Caco-2 (cell line): ENCODE data around the gene NT5M. TPM values are rescaled to one million over a fixed set of nuclear protein-coding genes. Genes with fewer than 3 reads are reported as not detected.
A peak's percentile ranks its signal among the peaks of the same experiment; 100 is the strongest.

Source experiments
- BruUV-seq: library from RNA; stranded (reverse); fragments of 400-500 nt; replicated peaks from 2 replicates; lab custom pipeline; 2021; lab: Mats Ljungman, UMichigan
- CTCF ChIA-PET: fragments of 300-600 bp; sonication (Branson Sonifier 250); formaldehyde crosslinking; loops from one replicate; lab custom pipeline; 2022; ENCODE audit warnings: antibody characterized with exemption; lab: Charles Lee
- POLR2A ChIA-PET: fragments of 300-600 bp; sonication (Branson Sonifier 250); formaldehyde crosslinking; loops from one replicate; lab custom pipeline; 2022; ENCODE audit warnings: antibody characterized with exemption; lab: Charles Lee
- DNase-seq, 2 experiments: peaks; one replicate each; pipeline versions ENCODE4 v3.0.0 to v3.0.0-alpha.2; 2020 to 2022
- H3K27me3 ChIP-seq: replicated peaks from 2 replicates; pipeline ENCODE4 v1.6.0; 2011; ENCODE audit warnings: low read length; ENCODE audit not compliant: control insufficient read depth, insufficient read depth
- H3K36me3 ChIP-seq: 2 replicates; pipeline ENCODE4 v1.5.1; 2011; ENCODE audit warnings: low read length; ENCODE audit not compliant: control insufficient read depth, insufficient read depth
- H3K4me1 ChIP-seq: fragments of 250-450 bp; sonication (Bioruptor Pico); 2 replicates; pipeline ENCODE4 v1.5.1; 2020; ENCODE audit warnings: mild to moderate bottlenecking
- H3K4me3 ChIP-seq: 2 replicates; pipeline ENCODE4 v1.5.1; 2011; ENCODE audit warnings: low read depth, mild to moderate bottlenecking, control low read depth, low read length
- H3K9me3 ChIP-seq: fragments of 250-450 bp; sonication (Bioruptor Pico); 2 replicates; pipeline ENCODE4 v1.5.1; 2020; ENCODE audit warnings: mild to moderate bottlenecking, moderate library complexity
- H3K27ac Mint-ChIP-seq: one replicate; pipeline ENCODE4 v1.8.0; 2022; ENCODE audit warnings: mixed read lengths; ENCODE audit not compliant: unreplicated experiment
- H3K27me3 Mint-ChIP-seq: one replicate; pipeline ENCODE4 v1.8.0; 2022; ENCODE audit warnings: mixed read lengths; ENCODE audit not compliant: insufficient read depth, unreplicated experiment
- H3K36me3 Mint-ChIP-seq: one replicate; pipeline ENCODE4 v1.8.0; 2022; ENCODE audit warnings: mild to moderate bottlenecking, mixed read lengths; ENCODE audit not compliant: insufficient read depth, unreplicated experiment
- H3K4me1 Mint-ChIP-seq: one replicate; pipeline ENCODE4 v1.8.0; 2022; ENCODE audit warnings: low read depth, mixed read lengths; ENCODE audit not compliant: unreplicated experiment
- H3K4me3 Mint-ChIP-seq: one replicate; pipeline ENCODE4 v1.8.0; 2022; ENCODE audit warnings: mild to moderate bottlenecking, moderate library complexity, mixed read lengths; ENCODE audit not compliant: unreplicated experiment
- H3K9me3 Mint-ChIP-seq: one replicate; pipeline ENCODE4 v1.8.0; 2022; ENCODE audit warnings: mixed read lengths; ENCODE audit not compliant: unreplicated experiment
- CTCF ChIP-seq, 2 experiments: fragments of 200-600 bp in 1 of 2; IDR thresholded peaks; 1 replicate in 1 of 2; 2 replicates in 1 of 2; pipeline versions ENCODE4 v1.5.1 to v1.8.0; 2011 to 2022; ENCODE audit warnings: antibody characterized with exemption in 1 of 2, control low read depth in 1 of 2, inconsistent platforms in 1 of 2, low read depth in 1 of 2, low read length in 1 of 2, mild to moderate bottlenecking in 1 of 2, moderate library complexity in 1 of 2; ENCODE audit not compliant: insufficient read depth in 1 of 2, severe bottlenecking in 1 of 2, unreplicated experiment in 1 of 2
- intact Hi-C: fragments of 100-400 bp; cut with micrococcal nuclease; formaldehyde crosslinking; loops from one replicate; pipeline ENCODE4 v1.10.0; 2022; ENCODE audit not compliant: unreplicated experiment
- total RNA-seq: library from RNA; stranded (reverse); gene quantifications from 2 replicates; pipeline ENCODE4 v1.2.3, GENCODE V29; 2022

Gene NT5M
- total RNA-seq, 1 experiment from 2014 or later: 1.3 TPM

GRCh38 chr17:17361543-17361866 is 58.3 kb downstream of the NT5M start:
- H3K4me3 Mint-ChIP-seq: no peak overlapping the region
- Histone ChIP-seq H3K9me3 (0 out of 2 replicates have a peak, but pooled peaks cover 4% of the 10 kb centered on the region), H3K27me3 (no peaks in the 10 kb centered on the region), H3K4me3 (no peak overlapping the region), H3K4me1 (no peaks in the 10 kb centered on the region), H3K36me3 (no peaks in the 10 kb centered on the region)
- ChIA-PET CTCF (interaction anchor here (0.6 kb wide), 1 partner anchor 133 kb away, joined by 3 read pairs; no protein-coding TSS in a partner anchor), POLR2A (interaction anchor here (0.6 kb wide), 1 partner anchor 35 kb away, joined by 3 read pairs; no protein-coding TSS in a partner anchor)
- intact Hi-C loops: no loop called here
- peaks cover 28% of the 10 kb centered on the region for H3K9me3 Mint-ChIP-seq
- H3K27me3 Mint-ChIP-seq: no peaks in the 10 kb centered on the region
- peaks cover 5% of the 10 kb centered on the region for H3K36me3 Mint-ChIP-seq
- H3K27ac Mint-ChIP-seq: no peak overlapping the region
- peaks cover 6% of the 10 kb centered on the region for H3K4me1 Mint-ChIP-seq
- BruUV-seq: no TSS peak
- TF ChIP-seq CTCF (IDR thresholded peaks at IDR 0.05; ENCODE audit: insufficient read depth in 1 of 2, low read depth in 1 of 2, low read length in 1 of 2, severe bottlenecking in 1 of 2, unreplicated experiment in 1 of 2): no peak
- DNase-seq: no peak

- Histone ChIP-seq H3K36me3 (no peaks in the 10 kb centered on the region), H3K4me1 (no peaks in the 10 kb centered on the region), H3K27me3 (no peaks in the 10 kb centered on the region), H3K9me3 (0 out of 2 replicates have a peak, but pooled peaks cover 4% of the 10 kb centered on the region), H3K4me3 (no peak overlapping the region)
- BruUV-seq: no TSS peak
- intact Hi-C loops: no loop called here
- H3K9me3 Mint-ChIP-seq: peaks cover 28% of the 10 kb centered on the region
- CTCF ChIA-PET: interaction anchor here (0.6 kb wide), 1 partner anchor 133 kb away, joined by 3 read pairs; no protein-coding TSS in a partner anchor
- no peak overlapping the region for H3K27ac Mint-ChIP-seq
- POLR2A ChIA-PET: no interaction called here
- H3K4me1 Mint-ChIP-seq: peaks cover 6% of the 10 kb centered on the region
- no peak overlapping the region for H3K4me3 Mint-ChIP-seq
- peak in 1 of 2 experiments; percentile 21 for DNase-seq
- peaks cover 5% of the 10 kb centered on the region for H3K36me3 Mint-ChIP-seq
- H3K27me3 Mint-ChIP-seq: no peaks in the 10 kb centered on the region
- no peak for TF ChIP-seq CTCF (IDR thresholded peaks at IDR 0.05; ENCODE audit: insufficient read depth in 1 of 2, low read depth in 1 of 2, low read length in 1 of 2, severe bottlenecking in 1 of 2, unreplicated experiment in 1 of 2)
These were observed 58.8 kb downstream of the NT5M start for GRCh38 chr17:17361867-17362539.

- no peak for TF ChIP-seq CTCF (IDR thresholded peaks at IDR 0.05; ENCODE audit: insufficient read depth in 1 of 2, low read depth in 1 of 2, low read length in 1 of 2, severe bottlenecking in 1 of 2, unreplicated experiment in 1 of 2)
- Mint-ChIP-seq H3K27ac (no peak overlapping the region), H3K4me3 (no peak overlapping the region), H3K27me3 (no peaks in the 10 kb centered on the region), H3K9me3 (peaks cover 28% of the 10 kb centered on the region), H3K36me3 (peaks cover 5% of the 10 kb centered on the region), H3K4me1 (peaks cover 6% of the 10 kb centered on the region)
- Histone ChIP-seq H3K36me3 (no peaks in the 10 kb centered on the region), H3K27me3 (no peaks in the 10 kb centered on the region), H3K9me3 (0 out of 2 replicates have a peak, but pooled peaks cover 4% of the 10 kb centered on the region), H3K4me3 (no peak overlapping the region), H3K4me1 (no peaks in the 10 kb centered on the region)
- CTCF ChIA-PET: interaction anchor here (1.2 kb wide), 1 partner anchor 134 kb away, joined by 3 read pairs; no protein-coding TSS in a partner anchor
- intact Hi-C loops: no loop called here
- POLR2A ChIA-PET: no interaction called here
- BruUV-seq: no TSS peak
- DNase-seq: no peak
These were observed 59.4 kb downstream of the NT5M start for GRCh38 chr17:17362540-17362930.
